SW 1271 (cell line): ENCODE data around the gene PSMD13.
A peak's percentile ranks its signal among the peaks of the same experiment; 100 is the strongest.

Source experiments
- DNase-seq, 2 experiments: peaks; one replicate each; lab custom pipeline; 2025; lab: John Stamatoyannopoulos, UW

Gene PSMD13

GRCh38 chr11:204587-205109 is 32.1 kb upstream of the PSMD13 start:
- DNase-seq = no peak

- no peak for DNase-seq
These were observed 31.4 kb upstream of the PSMD13 start for GRCh38 chr11:205221-206001.

GRCh38 chr11:206002-206384 is 30.8 kb upstream of the PSMD13 start:
- no peak for DNase-seq

GRCh38 chr11:206526-207207 is 30.1 kb upstream of the PSMD13 start:
- no peak for DNase-seq

GRCh38 chr11:207208-207862 is 29.4 kb upstream of the PSMD13 start, which contains the start of the genes BET1L and RIC8A:
Gene BET1L (minus strand): TSS chr11:207399. CDS start chr11:207321, 78 bp downstream.
Gene RIC8A (plus strand): TSS chr11:207708. CDS start chr11:208855, 1,147 bp downstream.
- peak; percentile 95 to 97 for DNase-seq

- DNase-seq = no peak
These were observed 29.0 kb upstream of the PSMD13 start for GRCh38 chr11:207863-208180.

GRCh38 chr11:208181-208916 is 28.4 kb upstream of the PSMD13 start:
- peak; percentile 23 to 58 for DNase-seq

- no peak for DNase-seq
These were observed 27.9 kb upstream of the PSMD13 start for GRCh38 chr11:208917-209260.

- no peak for DNase-seq
These were observed 27.3 kb upstream of the PSMD13 start for GRCh38 chr11:209275-210121.

GRCh38 chr11:210122-210802 is 26.5 kb upstream of the PSMD13 start:
- peak; percentile 21 to 50 for DNase-seq

- DNase-seq = no peak
These were observed 26.0 kb upstream of the PSMD13 start for GRCh38 chr11:210803-211180.

GRCh38 chr11:211295-211694 is 25.5 kb upstream of the PSMD13 start:
- no peak for DNase-seq

- no peak for DNase-seq
These were observed 25.0 kb upstream of the PSMD13 start for GRCh38 chr11:211741-212140.

- DNase-seq = no peak
These were observed 24.4 kb upstream of the PSMD13 start for GRCh38 chr11:212150-213100.

GRCh38 chr11:213111-213510 is 23.7 kb upstream of the PSMD13 start:
- DNase-seq = no peak

- no peak for DNase-seq
These were observed 22.7 kb upstream of the PSMD13 start for GRCh38 chr11:214083-214482.

GRCh38 chr11:215581-216037 is 21.2 kb upstream of the PSMD13 start:
- DNase-seq = no peak

GRCh38 chr11:216081-216974 is 20.4 kb upstream of the PSMD13 start:
- DNase-seq = no peak
